Measurements from ENCODE around the gene RGL2. TPM values are rescaled to one million over a fixed set of nuclear protein-coding genes. Genes with fewer than 3 reads are reported as not detected.
"Not testable (repeated sequence)": the region's sequence is repeated elsewhere in the genome, so short reads cannot be mapped to it uniquely, and the experiment has no call there.

The RGL2 gene, protein sequence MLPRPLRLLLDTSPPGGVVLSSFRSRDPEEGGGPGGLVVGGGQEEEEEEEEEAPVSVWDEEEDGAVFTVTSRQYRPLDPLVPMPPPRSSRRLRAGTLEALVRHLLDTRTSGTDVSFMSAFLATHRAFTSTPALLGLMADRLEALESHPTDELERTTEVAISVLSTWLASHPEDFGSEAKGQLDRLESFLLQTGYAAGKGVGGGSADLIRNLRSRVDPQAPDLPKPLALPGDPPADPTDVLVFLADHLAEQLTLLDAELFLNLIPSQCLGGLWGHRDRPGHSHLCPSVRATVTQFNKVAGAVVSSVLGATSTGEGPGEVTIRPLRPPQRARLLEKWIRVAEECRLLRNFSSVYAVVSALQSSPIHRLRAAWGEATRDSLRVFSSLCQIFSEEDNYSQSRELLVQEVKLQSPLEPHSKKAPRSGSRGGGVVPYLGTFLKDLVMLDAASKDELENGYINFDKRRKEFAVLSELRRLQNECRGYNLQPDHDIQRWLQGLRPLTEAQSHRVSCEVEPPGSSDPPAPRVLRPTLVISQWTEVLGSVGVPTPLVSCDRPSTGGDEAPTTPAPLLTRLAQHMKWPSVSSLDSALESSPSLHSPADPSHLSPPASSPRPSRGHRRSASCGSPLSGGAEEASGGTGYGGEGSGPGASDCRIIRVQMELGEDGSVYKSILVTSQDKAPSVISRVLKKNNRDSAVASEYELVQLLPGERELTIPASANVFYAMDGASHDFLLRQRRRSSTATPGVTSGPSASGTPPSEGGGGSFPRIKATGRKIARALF
- total RNA-seq = 10 to 100 TPM; 22.2 to 23.2 TPM

DNA sequence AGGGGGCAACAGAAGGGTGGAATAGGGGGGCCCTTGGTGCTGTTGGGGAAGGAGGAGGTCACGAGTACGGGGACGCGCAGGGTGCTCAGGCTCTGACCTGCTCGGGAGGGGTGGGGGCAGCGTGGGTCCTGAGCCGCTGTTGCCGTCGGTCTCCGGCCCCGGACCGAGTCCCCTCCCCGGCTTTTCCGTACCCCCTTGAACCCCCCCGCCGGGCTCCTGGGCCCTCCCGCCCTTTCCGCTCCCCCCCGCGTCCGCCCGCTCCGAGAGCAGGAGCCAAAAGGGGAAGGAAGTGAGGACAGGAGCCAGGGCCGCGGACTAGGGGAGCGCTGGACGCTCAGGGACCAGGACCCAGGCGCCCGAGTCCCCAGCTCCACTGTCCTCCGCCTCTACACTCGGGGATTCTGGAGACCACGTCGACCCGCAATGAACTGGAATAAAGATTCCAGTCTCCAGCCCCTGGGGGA, at the start of gene RGL2:
Gene RGL2 (minus strand): TSS at position 170 of the 464 bp plus-strand sequence. CDS start 332 bp downstream, outside the sequence.
- POLR2A ChIA-PET = interaction anchor here (1.4 to 1.8 kb wide), 5 partner anchors 9 to 27 kb away, joined by 7 to 20 read pairs (median 8); partner anchors contain the start of genes PFDN6, RPS18, VPS52 and WDR46
- CTCF ChIA-PET = interaction anchor here (0.8 to 4.1 kb wide), 8 partner anchors 9 to 127 kb away, joined by 3 to 36 read pairs (median 4); partner anchors contain the start of genes PFDN6, WDR46 and ZBTB22

DNA sequence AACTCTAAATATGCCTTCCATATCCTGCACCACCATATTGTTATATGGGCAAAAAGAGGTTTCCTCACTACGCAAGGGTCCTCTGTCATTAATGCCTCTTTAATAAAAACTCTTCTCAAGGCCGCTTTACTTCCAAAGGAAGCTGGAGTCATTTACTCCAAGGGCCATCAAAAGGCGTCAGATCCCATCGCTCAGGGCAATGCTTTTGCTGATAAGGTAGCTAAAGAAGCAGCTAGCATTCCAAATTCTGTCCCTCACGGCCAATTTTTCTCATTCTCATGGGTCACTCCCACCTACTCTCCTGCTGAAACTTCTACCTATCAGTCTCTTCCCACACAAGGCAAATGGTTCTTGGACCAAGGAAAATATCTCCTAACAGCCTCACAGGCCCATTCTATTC, 49.1 kb upstream of the RGL2 start:
- ChIA-PET CTCF (no interaction called here), POLR2A (no interaction called here)

DNA sequence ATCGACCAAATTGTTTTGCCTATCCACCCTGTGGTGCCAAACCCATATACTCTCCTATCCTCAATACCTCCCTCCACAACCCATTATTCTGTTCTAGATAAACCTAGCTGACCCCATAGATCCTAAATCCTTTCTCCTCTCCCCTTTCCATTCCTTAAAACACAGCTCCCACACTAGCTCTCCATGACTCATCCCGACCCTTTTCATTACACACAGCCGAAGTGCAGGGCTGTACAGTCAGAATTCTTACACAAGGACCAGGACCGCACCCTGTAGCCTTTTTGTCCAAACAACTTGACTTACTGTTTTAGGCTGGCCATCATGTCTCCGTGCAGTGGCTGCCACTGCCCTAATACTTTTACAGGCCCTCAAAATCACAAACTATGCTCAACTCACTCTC, 48.2 kb upstream of the RGL2 start:
- POLR2A ChIA-PET, CTCF ChIA-PET: not testable (repeated sequence)

DNA sequence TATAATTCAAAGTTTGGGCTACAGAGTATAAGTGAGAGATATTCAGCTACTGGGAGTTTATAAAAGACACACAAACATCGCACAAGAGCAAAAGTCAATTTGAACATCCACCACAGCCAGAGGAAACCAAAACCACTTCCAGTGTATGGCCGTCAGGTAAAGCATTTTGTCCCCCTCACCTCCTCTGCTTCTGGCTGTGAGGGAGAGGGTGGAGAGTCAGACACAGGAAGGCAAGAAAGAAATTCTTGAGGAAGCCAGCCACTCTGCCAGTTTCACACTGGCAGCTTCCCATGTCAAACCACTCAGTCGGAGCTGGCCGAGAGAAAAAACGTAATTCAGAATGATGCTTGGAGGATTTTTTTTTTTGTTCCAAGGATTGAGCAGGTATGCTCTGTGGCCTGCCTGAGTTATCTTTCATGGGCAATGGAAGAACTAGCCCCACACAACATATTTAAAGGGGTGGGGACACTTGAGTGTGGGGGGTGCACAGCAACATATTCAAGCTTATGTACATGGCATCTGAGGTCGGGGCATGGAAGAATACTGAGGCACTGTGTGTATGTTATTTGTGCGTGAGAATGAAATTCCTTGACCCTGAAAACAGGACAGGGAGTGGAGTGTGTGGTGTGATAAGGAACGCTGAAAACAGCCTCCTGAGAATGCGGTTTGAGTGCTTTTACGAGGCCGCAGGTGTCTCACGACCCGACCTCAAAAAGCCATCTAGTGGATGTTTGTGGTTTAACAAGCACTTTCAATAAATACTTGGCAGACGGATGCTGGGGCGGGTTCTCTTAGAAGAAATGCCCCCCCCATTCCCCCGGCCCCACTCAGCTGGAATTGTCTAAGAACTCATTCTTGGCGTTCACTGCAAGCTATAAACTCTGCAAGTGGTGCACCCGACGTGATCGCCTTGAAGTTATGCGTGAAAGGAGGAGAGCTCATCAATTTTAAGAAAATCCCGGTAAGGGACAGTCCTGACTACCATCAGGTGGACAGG, 46.3 kb upstream of the RGL2 start:
- ChIA-PET CTCF (interaction anchor here (0.5 to 2.0 kb wide), 16 partner anchors 9 to 819 kb away, joined by 3 to 8 read pairs (median 3); partner anchors contain the start of genes PFDN6, WDR46 and ZBTB9), POLR2A (interaction anchor here (0.6 to 1.3 kb wide), 2 partner anchors 19 to 48 kb away, joined by 3 to 4 read pairs; no protein-coding TSS in a partner anchor)

DNA sequence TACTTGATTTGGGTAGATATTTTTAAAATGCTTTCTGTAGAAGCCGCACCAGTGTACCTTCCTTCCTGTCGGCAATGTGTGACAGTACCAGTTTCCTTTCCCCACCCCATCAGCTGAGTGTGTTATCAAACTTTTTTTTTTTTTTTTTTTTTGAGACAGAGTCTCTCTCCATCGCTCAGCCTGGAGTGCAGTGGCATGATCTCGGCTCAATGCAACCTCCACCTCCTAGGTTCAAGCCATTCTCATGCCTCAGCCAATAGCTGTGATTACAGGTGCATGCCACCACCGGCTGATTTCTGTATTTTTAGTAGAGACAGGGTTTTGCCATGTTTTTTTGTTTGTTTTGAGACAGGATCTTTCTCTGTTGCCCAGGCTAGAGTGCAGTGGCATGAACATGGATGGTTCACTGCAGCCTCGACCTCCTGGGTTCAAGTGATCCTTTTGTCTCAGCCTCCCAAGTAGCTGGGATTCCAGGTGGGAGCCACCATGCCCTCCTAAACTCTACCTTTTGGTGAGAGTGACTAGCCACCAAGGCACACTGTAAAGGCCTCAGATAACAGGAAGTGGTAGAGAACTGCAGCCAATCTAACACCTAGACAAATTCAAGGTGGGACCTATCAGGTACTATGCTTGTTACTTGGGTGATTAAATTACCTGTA, 45.3 kb upstream of the RGL2 start:
- CTCF ChIA-PET = interaction anchor here (0.7 to 1.6 kb wide), 9 partner anchors 8 to 206 kb away, joined by 3 to 4 read pairs (median 3); no protein-coding TSS in a partner anchor
- POLR2A ChIA-PET = interaction anchor here (0.6 kb wide), 1 partner anchor 368 kb away, joined by 4 read pairs; the partner anchor contains the start of gene UQCC2

DNA sequence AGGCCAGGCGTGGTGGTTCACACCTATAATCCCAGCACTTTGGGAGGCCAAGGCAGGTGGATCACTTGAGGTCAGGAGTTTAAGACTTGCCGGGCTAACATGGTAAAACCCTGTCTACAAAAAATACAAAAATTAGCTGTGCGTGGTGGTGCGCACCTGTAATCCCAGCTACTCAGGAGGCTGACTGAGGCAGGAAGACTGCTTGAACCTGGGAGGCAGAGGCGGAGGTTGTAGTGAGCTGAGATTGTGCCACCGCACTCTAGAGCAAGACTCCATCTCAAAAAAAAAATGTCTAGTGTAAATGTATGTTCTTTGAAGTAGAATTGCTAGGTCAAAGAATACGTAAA, 44.8 kb upstream of the RGL2 start:
- ChIA-PET POLR2A (interaction anchor here (0.6 kb wide), 2 partner anchors 190 to 368 kb away, joined by 3 to 4 read pairs; partner anchors contain the start of gene UQCC2), CTCF (interaction anchor here (0.7 to 1.5 kb wide), 5 partner anchors 24 to 206 kb away, joined by 3 to 4 read pairs (median 3); no protein-coding TSS in a partner anchor)

DNA sequence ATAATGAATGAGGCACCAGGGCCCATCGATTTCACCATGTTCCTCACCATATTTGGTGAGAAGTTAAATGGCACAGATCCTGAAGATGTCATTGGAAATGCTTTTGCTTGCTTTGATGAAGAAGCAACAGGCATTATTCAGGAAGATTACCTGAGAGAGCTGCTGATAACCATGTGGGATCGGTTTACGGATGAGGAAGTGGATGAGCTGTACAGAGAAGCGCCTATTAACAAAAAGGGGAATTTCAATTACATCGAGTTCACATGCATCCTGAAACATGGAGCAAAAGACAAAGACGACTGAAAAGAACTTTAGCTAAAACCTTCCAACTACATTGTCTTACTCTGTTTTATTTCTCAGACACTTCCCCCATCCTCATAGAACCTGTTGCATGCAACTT, 40.5 kb upstream of the RGL2 start:
- POLR2A ChIA-PET = no interaction called here
- CTCF ChIA-PET = no interaction called here

DNA sequence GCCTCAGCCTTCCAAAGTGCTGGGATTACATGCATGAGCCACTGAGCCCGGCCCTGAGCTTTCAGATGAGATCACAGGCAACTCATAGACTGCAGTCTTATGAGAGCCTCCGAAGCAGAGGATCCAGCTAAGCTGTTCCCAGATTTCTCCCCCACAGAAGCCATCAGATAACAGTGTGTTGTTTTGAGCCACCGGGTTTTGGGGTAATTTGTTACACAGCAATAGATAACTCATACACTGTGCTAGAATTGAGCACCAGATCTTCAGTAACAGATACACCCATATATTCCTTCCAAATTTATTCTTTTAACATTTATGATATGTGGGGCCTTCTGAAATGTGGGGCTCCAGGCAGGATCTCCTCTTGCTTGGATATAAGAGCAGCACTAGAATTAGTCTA, 37.8 kb upstream of the RGL2 start:
- POLR2A ChIA-PET = interaction anchor here (0.6 kb wide), 1 partner anchor 24 kb away, joined by 5 read pairs; no protein-coding TSS in a partner anchor
- CTCF ChIA-PET = interaction anchor here (0.6 kb wide), 1 partner anchor 666 kb away, joined by 3 read pairs; no protein-coding TSS in a partner anchor

DNA sequence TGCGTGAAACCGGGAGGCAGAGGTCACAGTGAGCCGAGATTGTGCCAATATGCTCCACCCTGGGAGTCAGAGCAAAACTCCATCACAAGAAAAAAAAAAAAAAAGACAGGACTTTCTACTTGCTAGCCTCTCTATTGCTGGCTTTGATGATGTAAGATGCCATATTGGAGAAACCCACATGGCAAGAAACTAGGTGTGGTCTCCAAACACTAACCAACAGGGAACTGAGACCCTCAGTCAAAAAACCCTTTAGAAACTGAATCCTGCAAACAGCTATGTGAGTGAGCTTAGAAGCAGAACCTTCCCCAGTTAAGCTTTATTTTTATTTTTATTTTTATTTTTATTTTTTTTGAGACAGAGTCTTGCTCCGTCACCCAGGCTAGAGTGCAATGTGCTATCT, 37.2 kb upstream of the RGL2 start:
- ChIA-PET POLR2A (no interaction called here), CTCF (interaction anchor here (0.6 to 1.2 kb wide), 4 partner anchors 9 to 666 kb away, joined by 3 to 4 read pairs (median 3); no protein-coding TSS in a partner anchor)

DNA sequence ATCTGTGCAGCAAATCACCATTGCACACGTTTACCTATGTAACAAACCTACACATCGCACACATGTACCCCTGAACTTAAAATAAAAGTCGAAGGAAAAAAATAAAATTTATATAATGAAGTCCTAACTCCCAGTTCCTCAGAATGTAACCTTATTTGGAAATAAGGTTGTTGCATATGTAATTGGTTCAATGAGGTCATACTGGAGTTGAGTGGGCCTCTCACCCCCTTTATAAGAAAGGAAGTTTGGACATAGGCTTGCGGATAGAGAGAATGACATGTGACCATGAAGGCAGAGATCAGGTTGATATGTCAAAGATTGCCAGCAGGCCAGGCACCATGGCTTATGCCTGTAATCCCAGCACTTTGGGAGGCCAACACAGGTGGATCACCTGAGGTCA, 34.9 kb upstream of the RGL2 start:
- ChIA-PET POLR2A (no interaction called here), CTCF (interaction anchor here (0.6 to 0.7 kb wide), 2 partner anchors 8 to 120 kb away, joined by 3 read pairs; no protein-coding TSS in a partner anchor)

DNA sequence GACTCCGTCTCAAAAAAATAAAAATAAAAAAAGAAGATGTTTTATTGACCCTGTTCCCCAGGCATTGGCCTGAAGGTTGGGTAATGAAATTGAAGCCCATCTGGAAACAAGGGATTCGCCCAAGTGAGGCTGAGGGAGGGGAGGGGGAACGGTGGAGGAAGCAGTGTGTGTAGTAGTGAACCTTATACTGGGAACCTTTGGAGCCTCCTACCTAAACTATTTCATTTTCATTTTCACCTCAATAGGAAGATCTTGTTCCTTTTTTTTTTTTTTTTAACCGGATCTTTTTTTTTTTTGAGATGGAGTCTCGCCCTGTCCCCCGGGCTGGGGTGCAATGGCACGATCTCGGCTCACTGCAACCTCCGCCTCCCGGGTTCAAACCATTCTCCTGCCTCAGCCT, 32.0 kb upstream of the RGL2 start:
- POLR2A ChIA-PET = no interaction called here
- CTCF ChIA-PET = no interaction called here

DNA sequence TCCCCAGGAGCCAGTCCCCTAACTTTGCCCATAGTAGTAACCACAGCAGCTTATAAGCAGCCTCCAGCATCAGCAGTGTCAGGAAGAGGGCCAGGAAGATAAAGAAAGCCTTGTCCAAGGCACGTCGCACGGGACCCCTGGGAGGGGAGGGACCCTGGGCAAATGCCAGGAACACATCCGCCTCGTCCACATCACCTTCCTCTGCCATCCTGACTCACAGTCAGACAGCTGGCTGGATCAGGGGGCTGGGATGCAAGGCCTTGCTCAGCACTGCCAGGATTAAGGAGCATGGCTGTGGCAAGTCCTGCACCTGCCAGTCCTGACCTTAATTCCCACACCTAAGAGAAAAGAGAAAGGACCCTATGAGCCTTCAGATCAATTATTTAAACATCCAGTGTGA, 30.3 kb upstream of the RGL2 start:
- CTCF ChIA-PET = no interaction called here
- POLR2A ChIA-PET = interaction anchor here (0.6 kb wide), 1 partner anchor 129 kb away, joined by 4 read pairs; no protein-coding TSS in a partner anchor

DNA sequence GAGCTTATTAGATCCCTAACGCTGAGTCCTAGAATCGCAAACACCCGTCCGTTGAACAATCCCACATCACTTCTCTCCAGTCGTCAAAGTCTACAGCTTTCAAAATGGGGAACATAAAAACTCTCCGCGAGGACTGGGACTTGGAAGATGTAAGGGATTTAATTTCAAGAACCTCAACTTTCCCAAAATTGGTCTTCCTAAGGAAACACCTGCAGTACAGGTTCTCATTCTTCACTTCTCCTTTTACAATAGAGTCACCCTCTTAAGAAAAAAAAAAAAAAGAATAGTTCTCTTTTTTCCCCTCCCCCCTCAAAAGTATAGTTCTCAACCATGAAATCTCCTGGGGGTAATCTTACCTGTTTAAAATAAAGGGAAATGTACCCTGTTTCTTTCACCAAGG, 25.4 kb upstream of the RGL2 start:
- POLR2A ChIA-PET = no interaction called here

DNA sequence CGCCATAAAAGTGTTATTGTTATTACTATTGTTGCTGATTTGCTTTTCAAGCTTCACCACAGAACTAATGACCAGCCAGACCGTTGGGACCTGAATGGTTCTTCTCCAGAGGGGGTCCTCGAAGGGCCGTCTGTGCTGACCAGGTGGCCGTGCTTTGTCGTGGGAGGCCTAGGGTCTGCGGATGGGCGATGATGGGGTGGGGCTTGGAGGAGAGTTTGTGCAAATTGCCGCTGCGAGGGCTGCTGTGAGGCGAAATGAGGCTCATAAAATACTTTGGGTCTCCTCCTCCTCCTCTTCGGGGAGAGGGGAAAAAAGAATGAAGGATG, 24.8 kb upstream of the RGL2 start:
- ChIA-PET CTCF (interaction anchor here (0.7 to 0.9 kb wide), 2 partner anchors 11 to 95 kb away, joined by 3 read pairs; no protein-coding TSS in a partner anchor), POLR2A (interaction anchor here (0.5 to 0.6 kb wide), 2 partner anchors 17 to 1201 kb away, joined by 8 to 17 read pairs; no protein-coding TSS in a partner anchor)

More for the DNA sequence above, 25.4 kb upstream of the RGL2 start:
- CTCF ChIA-PET = interaction anchor here (0.7 to 0.9 kb wide), 4 partner anchors 12 to 1517 kb away, joined by 3 to 7 read pairs (median 4); partner anchors contain the start of gene LSM2

DNA sequence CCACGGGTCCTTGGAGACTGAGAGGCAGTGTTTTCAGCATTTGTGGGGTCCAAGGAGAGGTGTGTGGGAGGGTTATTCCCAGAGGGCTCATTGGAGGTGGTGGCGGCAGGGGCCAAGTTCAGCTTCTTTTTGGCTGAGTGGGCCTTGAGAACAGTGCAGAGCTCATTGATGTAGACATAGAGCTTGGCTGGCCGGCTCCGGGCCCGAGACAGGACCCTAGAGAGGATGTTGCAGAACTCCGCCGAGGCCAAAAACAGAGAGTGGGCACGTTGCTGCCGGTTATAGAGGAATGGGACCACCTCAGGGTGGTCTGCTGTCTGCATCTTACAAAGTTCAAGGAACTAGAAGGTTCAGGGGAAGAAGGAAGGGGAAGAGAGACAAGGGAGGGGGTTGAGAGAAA, 22.5 kb upstream of the RGL2 start:
- ChIA-PET POLR2A (interaction anchor here (1.0 to 1.3 kb wide), 2 partner anchors 50 to 350 kb away, joined by 3 read pairs; partner anchors contain the start of genes RPS18 and VPS52), CTCF (no interaction called here)

DNA sequence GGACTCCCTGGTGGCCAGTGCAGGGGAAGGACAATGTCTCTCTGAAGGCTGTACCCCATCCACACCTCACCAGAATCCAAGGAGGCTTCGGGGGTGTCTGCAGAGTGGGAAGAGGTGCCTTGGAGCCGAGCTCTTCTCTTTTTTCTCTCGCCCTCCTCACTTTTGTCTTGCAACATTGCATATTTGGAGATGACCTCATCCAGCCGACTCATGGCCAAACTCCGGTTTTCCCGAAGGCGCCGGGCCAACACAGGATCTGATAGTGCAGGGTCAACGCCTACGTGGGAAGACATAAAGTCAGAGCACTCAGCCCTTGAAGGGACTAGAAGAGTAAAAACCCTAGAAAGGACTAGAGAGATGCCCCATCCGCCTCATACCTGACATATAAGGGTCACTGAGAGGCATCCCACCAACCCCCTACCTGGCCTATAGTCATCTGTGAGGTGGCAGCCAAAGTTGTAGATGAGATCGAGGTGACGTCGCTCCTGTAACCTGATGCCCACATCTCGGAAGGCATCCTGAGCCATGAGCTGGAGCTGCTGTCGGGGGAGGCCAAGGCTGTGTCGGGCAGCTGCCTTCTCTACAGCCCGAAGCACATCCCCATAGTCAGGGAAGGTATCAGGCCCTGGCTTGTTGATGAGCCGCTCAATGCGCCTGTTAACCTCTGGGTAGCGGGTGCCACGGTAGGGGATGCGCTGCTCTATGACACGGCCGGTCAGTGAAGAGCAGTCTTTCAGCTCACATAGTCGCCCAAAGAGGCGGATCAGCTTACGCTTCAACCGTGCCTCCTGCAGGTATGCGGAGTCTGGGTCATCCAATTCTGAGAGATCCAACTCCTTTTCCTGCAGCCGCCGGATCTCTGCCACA, 21.8 kb upstream of the RGL2 start:
- ChIA-PET POLR2A (interaction anchor here (1.0 to 1.3 kb wide), 2 partner anchors 49 to 349 kb away, joined by 3 read pairs; partner anchors contain the start of genes RPS18 and VPS52), CTCF (interaction anchor here (0.9 kb wide), 1 partner anchor 23 kb away, joined by 3 read pairs; no protein-coding TSS in a partner anchor)

DNA sequence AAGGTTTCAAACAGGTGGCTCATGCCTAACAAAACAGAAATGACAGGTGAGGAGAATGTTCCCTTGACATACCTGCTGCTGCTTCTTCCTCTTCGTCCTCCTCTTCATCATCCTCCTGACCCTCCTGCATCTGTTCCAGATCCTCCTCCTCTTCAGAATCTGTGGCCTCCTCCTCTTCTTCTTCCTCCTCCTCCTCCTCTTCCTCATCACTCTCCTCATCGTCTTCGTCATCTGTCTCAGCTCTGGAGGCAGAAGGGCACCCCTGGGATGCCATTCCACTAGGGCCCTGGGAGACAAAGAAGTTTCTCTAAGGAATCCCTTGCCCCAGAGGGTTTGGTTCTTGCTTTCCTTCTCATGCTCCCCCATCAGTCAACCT, 21.2 kb upstream of the RGL2 start:
- POLR2A ChIA-PET = no interaction called here
- CTCF ChIA-PET = interaction anchor here (0.9 kb wide), 1 partner anchor 24 kb away, joined by 3 read pairs; no protein-coding TSS in a partner anchor
